MCF 10A (cell line): ENCODE data around the gene XRCC1. TPM values are rescaled to one million over a fixed set of nuclear protein-coding genes. Genes with fewer than 3 reads are reported as not detected.

ENCODE experiments used
- BruUV-seq: library from RNA; stranded (reverse); fragments of 400-500 nt; replicated peaks from 2 replicates; lab custom pipeline; 2021; lab: Mats Ljungman, UMichigan
- CTCF ChIA-PET: fragments of 300-600 bp; sonication (Branson Sonifier 250); formaldehyde crosslinking; extraction: SDS; loops from one replicate; lab custom pipeline; 2021; ENCODE audit warnings: antibody characterized with exemption, inconsistent platforms; lab: Yijun Ruan, JAX
- POLR2A ChIA-PET: fragments of 300-600, 350-650 bp; sonication (Branson Sonifier 250); formaldehyde crosslinking; extraction: SDS; loops from one replicate; lab custom pipeline; 2020; ENCODE audit warnings: antibody characterized with exemption, inconsistent platforms; lab: Yijun Ruan, JAX
- DNase-seq: peaks from one replicate; pipeline ENCODE4 v3.0.0-alpha.2; 2018; ENCODE audit not compliant: unreplicated experiment
- H3K27ac Mint-ChIP-seq: one replicate; pipeline ENCODE4 v1.8.0; 2022; ENCODE audit warnings: mild to moderate bottlenecking, low read depth, mixed read lengths; ENCODE audit not compliant: unreplicated experiment
- H3K27me3 Mint-ChIP-seq: one replicate; pipeline ENCODE4 v1.8.0; 2022; ENCODE audit warnings: mixed read lengths; ENCODE audit not compliant: insufficient read depth, unreplicated experiment
- H3K36me3 Mint-ChIP-seq: one replicate; pipeline ENCODE4 v1.8.0; 2022; ENCODE audit warnings: mild to moderate bottlenecking, moderate library complexity, mixed read lengths; ENCODE audit not compliant: insufficient read depth, unreplicated experiment
- H3K4me1 Mint-ChIP-seq: one replicate; pipeline ENCODE4 v1.8.0; 2022; ENCODE audit warnings: mixed read lengths; ENCODE audit not compliant: insufficient read depth, unreplicated experiment
- H3K4me3 Mint-ChIP-seq: one replicate; pipeline ENCODE4 v1.8.0; 2022; ENCODE audit warnings: mild to moderate bottlenecking, moderate library complexity, mixed read lengths; ENCODE audit not compliant: unreplicated experiment
- H3K9me3 Mint-ChIP-seq: one replicate; pipeline ENCODE4 v1.8.0; 2022; ENCODE audit warnings: mixed read lengths; ENCODE audit not compliant: unreplicated experiment
- intact Hi-C: fragments of 100-400 bp; cut with micrococcal nuclease; formaldehyde crosslinking; loops from 2 replicates; pipeline ENCODE4 v1.14.1; 2022
- total RNA-seq: library from RNA; stranded (reverse); gene quantifications from 2 replicates; pipeline ENCODE4 v1.2.3, GENCODE V29; 2022
- TF ChIP-seq, protein P1 (sequence below): fragments of 200-600 bp; IDR thresholded peaks from one replicate; pipeline ENCODE4 v1.8.0; 2022; ENCODE audit warnings: antibody characterized with exemption, mild to moderate bottlenecking; ENCODE audit not compliant: unreplicated experiment

XRCC1 gene
- total RNA-seq, 1 experiment from 2014 or later = 20.6 TPM

DNA sequence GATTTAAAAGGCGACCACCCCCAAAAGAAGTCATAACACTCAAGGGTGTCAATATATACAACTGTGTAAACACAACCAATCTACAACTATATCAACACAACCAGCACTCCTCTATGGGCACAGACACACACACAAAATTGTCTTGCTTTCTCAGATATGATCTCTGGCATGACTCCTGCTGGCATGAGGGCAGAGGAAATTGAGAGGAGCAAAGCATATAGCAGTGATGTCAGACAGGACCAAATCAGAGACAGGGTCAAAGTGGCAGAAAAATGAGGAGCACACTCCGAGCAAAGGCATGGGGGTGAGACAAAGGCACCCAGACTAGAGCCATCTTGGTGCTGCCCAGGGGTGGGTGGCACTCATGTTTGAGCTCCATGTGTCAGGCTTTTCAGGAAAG is 11.0 kb upstream of the XRCC1 start:
- Mint-ChIP-seq H3K4me3 (no peak overlapping the region), H3K36me3 (peaks cover 27% of the 10 kb centered on the region), H3K4me1 (no peaks in the 10 kb centered on the region), H3K9me3 (no peaks in the 10 kb centered on the region), H3K27me3 (no peaks in the 10 kb centered on the region), H3K27ac (no peak overlapping the region)
- intact Hi-C loops = no loop called here
- ChIA-PET CTCF (no interaction called here), POLR2A (no interaction called here)
- BruUV-seq = no TSS peak
- TF ChIP-seq, protein P1, sequence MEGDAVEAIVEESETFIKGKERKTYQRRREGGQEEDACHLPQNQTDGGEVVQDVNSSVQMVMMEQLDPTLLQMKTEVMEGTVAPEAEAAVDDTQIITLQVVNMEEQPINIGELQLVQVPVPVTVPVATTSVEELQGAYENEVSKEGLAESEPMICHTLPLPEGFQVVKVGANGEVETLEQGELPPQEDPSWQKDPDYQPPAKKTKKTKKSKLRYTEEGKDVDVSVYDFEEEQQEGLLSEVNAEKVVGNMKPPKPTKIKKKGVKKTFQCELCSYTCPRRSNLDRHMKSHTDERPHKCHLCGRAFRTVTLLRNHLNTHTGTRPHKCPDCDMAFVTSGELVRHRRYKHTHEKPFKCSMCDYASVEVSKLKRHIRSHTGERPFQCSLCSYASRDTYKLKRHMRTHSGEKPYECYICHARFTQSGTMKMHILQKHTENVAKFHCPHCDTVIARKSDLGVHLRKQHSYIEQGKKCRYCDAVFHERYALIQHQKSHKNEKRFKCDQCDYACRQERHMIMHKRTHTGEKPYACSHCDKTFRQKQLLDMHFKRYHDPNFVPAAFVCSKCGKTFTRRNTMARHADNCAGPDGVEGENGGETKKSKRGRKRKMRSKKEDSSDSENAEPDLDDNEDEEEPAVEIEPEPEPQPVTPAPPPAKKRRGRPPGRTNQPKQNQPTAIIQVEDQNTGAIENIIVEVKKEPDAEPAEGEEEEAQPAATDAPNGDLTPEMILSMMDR = no peak
- DNase-seq = no peak

GRCh38 chr19:43584484-43584883 is 9.2 kb upstream of the XRCC1 start:
- Mint-ChIP-seq H3K9me3 (no peaks in the 10 kb centered on the region), H3K4me1 (no peaks in the 10 kb centered on the region), H3K27ac (no peak overlapping the region), H3K4me3 (no peak overlapping the region), H3K27me3 (no peaks in the 10 kb centered on the region), H3K36me3 (peaks cover 10% of the 10 kb centered on the region)
- TF ChIP-seq, protein P1 = no peak
- POLR2A ChIA-PET = no interaction called here
- CTCF ChIA-PET = interaction anchor here (1.4 kb wide), 1 partner anchor 9 kb away, joined by 4 read pairs; no protein-coding TSS in a partner anchor
- BruUV-seq = no TSS peak
- no peak for DNase-seq
- intact Hi-C loops = no loop called here

DNA sequence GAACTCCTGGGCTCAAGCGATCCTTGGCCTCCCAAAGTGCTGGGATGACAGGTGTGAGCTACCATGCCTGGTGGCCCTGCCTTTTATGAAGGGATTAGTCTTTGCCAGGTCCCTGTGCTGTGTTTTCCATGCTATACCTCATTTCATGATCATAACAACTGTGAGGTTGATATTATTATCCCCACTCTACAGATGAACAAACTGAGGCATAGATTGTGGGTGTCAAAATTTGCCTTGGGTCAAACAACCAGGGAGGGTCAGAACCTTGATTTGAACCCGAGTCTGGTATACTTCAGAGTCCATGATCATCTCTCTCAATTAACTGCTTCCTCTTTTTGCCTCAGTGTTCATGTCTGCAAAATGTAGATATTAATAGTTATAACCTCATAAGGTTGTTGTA is 7.2 kb upstream of the XRCC1 start:
- intact Hi-C loops = no loop called here
- POLR2A ChIA-PET = interaction anchor here (0.6 to 0.7 kb wide), 2 partner anchors 172 to 798 kb away, joined by 3 read pairs; partner anchors contain the start of gene SMG9
- Mint-ChIP-seq H3K27ac (no peak overlapping the region), H3K27me3 (peaks cover 14% of the 10 kb centered on the region), H3K36me3 (peaks cover 7% of the 10 kb centered on the region), H3K4me3 (no peak overlapping the region), H3K4me1 (no peaks in the 10 kb centered on the region), H3K9me3 (no peaks in the 10 kb centered on the region)
- no TSS peak for BruUV-seq
- TF ChIP-seq, protein P1 = no peak
- DNase-seq = no peak
- CTCF ChIA-PET = interaction anchor here (1.6 kb wide), 1 partner anchor 12 kb away, joined by 5 read pairs; no protein-coding TSS in a partner anchor

- BruUV-seq = no TSS peak
- ChIA-PET POLR2A (no interaction called here), CTCF (no interaction called here)
- Mint-ChIP-seq H3K9me3 (no peaks in the 10 kb centered on the region), H3K27me3 (peaks cover 14% of the 10 kb centered on the region), H3K4me3 (no peak overlapping the region), H3K4me1 (no peaks in the 10 kb centered on the region), H3K27ac (no peak overlapping the region), H3K36me3 (peaks cover 13% of the 10 kb centered on the region)
- intact Hi-C loops = no loop called here
- DNase-seq = no peak
- TF ChIP-seq, protein P1 = no peak
Observed at GRCh38 chr19:43581467-43581866, 6.1 kb upstream of the XRCC1 start.
